RWPE1 (cell line): ENCODE results near the gene PDCD7.
"Not testable (repeated sequence)": the region's sequence is repeated elsewhere in the genome, so short reads cannot be mapped to it uniquely, and the experiment has no call there.

Experiments
- CTCF ChIA-PET: fragments of 350-600 bp; sonication (Branson Sonifier 250); formaldehyde crosslinking; extraction: SDS; loops from one replicate; lab custom pipeline; 2021; lab: Yijun Ruan, JAX
- POLR2A ChIA-PET: fragments of 400-600 bp; formaldehyde crosslinking; extraction: SDS; loops from one replicate; lab custom pipeline; 2020; ENCODE audit warnings: antibody characterized with exemption; ENCODE audit not compliant: low non-redundant PET; lab: Yijun Ruan, JAX
- DNase-seq: peaks from one replicate; pipeline ENCODE4 v3.0.0; 2012; ENCODE audit warnings: low spot score
- H3K27ac ChIP-seq: fragments of 450-650 bp; 2 replicates; pipeline ENCODE4 v1.5.1; 2017
- CTCF ChIP-seq: fragments of 450-650 bp; conservative IDR thresholded peaks from 2 replicates; pipeline ENCODE4 v1.5.1; 2017; ENCODE audit warnings: low read depth, mild to moderate bottlenecking

PDCD7 gene

GRCh38 chr15:65096481-65097385 lies 36.9 kb downstream of the PDCD7 start:
- no peak for DNase-seq
- H3K27ac ChIP-seq, result no peak overlapping the region
- ChIA-PET CTCF (no interaction called here), POLR2A (no interaction called here)
- TF ChIP-seq CTCF, result no peak

- ChIA-PET CTCF (interaction anchor here (0.6 kb wide), 1 partner anchor 244 kb away, joined by 3 read pairs; no protein-coding TSS in a partner anchor), POLR2A (no interaction called here)
- TF ChIP-seq CTCF, result no peak
- no peak overlapping the region for H3K27ac ChIP-seq
- DNase-seq, result no peak
Observed at GRCh38 chr15:65095747-65096104, 37.9 kb downstream of the PDCD7 start.

DNA sequence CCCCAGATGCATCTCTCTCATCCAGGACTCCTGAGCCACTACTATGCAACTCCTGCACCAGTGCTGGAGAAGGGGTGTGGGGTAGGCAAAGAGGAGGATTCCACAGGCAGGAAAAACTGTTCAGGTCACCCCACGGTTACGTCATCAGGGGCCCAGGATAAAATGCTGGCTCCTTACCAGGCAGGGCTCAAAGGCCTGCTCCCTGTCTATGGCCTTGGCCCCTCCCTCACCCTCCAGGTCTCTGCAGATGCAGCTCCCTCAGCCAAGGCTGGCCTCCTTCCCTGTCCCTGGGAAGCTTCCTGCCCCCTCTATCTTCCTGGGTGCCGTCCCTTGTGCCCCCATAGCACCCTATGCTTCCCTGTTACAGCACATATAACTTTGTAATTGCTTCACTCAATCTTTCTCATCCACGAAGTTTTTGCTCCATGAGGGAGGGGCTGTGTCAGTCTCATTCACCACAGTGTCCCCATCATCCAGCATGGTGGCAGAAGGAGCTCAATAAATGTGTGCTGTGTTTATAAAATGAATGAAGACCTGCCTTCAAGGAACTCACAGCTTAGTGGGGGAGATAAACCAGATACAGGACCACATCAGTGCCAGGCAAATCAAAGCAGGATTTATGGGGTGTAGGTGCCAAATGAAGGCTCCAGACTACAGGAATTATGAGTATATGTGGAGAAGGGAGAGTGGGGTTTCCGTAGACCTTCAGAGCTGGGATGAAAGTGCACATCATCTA lies 38.4 kb downstream of the PDCD7 start:
- ChIA-PET CTCF (interaction anchor here (0.6 kb wide), 1 partner anchor 244 kb away, joined by 3 read pairs; no protein-coding TSS in a partner anchor), POLR2A (no interaction called here)
- no peak overlapping the region for H3K27ac ChIP-seq

GRCh38 chr15:65094294-65094995 lies 39.2 kb downstream of the PDCD7 start:
- ChIA-PET CTCF (interaction anchor here (0.6 kb wide), 1 partner anchor 775 kb away, joined by 3 read pairs; no protein-coding TSS in a partner anchor), POLR2A (no interaction called here)
- no peak for DNase-seq
- H3K27ac ChIP-seq, result no peak overlapping the region
- TF ChIP-seq CTCF, result no peak

More for the DNA sequence above, 38.4 kb downstream of the PDCD7 start:
- TF ChIP-seq CTCF, result no peak
- no peak for DNase-seq

DNA sequence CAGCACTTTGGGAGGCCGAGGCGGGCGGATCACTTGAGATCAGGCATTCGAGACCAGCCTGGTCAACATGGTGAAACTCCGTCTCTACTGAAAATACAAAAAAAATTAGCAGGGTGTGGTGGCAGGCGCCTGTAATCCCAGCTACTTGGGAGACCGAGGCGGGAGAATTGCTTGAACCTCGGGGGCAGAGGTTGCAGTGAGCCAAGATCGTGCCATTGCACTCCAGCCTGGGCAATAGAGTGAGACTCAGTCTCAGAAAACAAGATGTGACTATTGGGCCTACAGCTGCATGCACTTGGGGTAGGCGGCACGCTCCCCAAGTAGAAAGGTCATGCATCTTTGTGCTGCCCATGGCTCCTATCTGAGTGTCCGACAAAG lies 39.8 kb downstream of the PDCD7 start:
- CTCF ChIA-PET, H3K27ac ChIP-seq, DNase-seq, POLR2A ChIA-PET: not testable (repeated sequence)

- ChIA-PET CTCF (no interaction called here), POLR2A (no interaction called here)
- H3K27ac ChIP-seq, result no peak overlapping the region
- no peak for DNase-seq
- no peak for TF ChIP-seq CTCF
Observed at GRCh38 chr15:65092911-65093792, 40.5 kb downstream of the PDCD7 start.
